ENCODE data around the gene UBXN1. TPM values are rescaled to one million over a fixed set of nuclear protein-coding genes. Genes with fewer than 3 reads are reported as not detected.
"Not testable (repeated sequence)": the region's sequence is repeated elsewhere in the genome, so short reads cannot be mapped to it uniquely, and the experiment has no call there.

The UBXN1 gene
- total RNA-seq, 1 experiment from 2014 or later: 100 TPM

DNA sequence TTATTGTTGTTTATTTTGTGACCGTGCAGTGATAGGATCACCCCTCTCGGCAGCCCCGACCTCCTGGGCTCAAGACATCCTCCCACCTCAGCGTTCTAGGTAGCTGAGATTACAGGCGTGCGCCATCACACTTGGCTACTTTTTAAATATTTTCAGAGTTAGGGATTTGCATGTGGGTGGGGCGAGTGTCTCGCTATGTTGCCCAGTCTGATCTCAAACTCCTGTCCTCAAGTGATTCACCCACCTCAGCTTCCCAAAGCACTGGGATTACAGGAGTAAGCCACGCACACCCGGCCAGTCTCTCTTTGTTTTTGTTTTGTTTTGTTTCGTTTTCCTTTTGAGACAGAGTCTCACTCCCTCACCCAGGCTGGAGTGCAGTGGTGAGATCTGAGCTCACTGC, 24.6 kb downstream of the UBXN1 start:
- in situ Hi-C loops (cut with HindIII; ENCODE audit: low pct_unique_long_range_greater_than_20kb, low sequenced_read_pairs): no loop called here
- DNase-seq (ENCODE audit: low read depth, low spot score): no peak

DNA sequence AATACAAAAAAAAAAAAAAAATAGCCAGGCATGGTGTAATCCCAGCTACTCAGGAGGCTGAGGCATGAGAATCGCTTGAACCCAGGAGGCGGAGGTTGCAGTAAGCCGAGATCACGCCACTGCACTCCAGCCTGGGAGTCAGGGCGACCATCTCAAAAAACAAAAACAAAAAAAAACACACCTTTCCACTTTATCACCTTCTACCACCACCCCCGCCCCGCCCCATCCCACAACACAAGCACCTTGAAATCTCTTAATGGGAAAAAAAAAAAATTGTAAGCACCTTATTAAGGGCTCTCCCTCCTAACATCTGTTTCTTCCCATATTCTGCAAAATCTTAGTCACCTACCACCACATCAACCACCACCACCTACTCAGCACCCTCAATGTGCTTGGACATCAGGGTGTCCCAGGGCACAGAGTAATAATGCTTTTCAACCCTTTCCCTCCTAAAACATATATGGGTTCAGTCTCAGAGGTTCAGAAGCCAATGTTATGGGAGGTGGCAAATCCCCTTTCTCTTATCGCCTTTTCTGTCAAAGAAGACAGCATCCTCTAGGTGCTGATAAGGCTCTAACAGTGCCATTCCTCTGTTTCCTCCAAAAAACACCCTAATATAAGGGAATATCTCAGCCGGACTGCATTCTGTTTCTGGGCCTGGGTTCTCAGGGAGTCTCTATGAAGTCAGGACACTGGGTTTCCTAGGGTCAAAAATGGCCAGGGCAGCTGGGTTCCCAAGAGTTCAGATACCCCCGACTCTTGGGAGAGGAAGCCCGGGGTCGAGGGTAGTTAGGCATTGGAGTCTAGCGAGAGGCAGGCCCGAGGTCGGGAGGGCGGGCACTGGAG, 26.5 kb downstream of the UBXN1 start:
- DNase-seq (ENCODE audit: low read depth, low spot score): no peak
- in situ Hi-C loops (cut with HindIII; ENCODE audit: low pct_unique_long_range_greater_than_20kb, low sequenced_read_pairs): no loop called here

- DNase-seq (ENCODE audit: low read depth, low spot score); in situ Hi-C loops (cut with HindIII; ENCODE audit: low pct_unique_long_range_greater_than_20kb, low sequenced_read_pairs): not testable (repeated sequence)
These were observed 28.6 kb downstream of the UBXN1 start for GRCh38 chr11:62650283-62650682.

DNA sequence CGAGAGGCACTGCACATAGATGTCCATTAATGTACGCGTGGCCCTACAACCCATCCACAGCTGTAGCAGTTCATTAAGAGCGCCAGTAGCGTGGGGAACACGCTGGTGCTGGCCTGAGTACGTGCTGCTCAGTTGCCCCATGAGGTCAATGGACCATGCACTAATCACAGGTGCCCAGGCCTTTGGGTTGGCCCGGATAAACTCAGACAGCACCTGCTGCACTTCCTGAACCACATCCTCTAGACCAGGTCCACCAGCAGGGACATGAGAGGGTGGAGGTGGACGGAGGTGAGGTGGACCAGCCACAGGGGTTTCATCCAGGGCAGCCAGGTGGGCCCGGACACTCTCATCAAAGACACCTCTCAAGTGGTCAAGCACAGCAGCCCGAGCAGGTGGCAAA, 29.4 kb downstream of the UBXN1 start:
- DNase-seq (ENCODE audit: low read depth, low spot score): no peak
- in situ Hi-C loops (cut with HindIII; ENCODE audit: low pct_unique_long_range_greater_than_20kb, low sequenced_read_pairs): no loop called here

- in situ Hi-C loops (cut with HindIII; ENCODE audit: low pct_unique_long_range_greater_than_20kb, low sequenced_read_pairs): no loop called here
- no peak for DNase-seq (ENCODE audit: low read depth, low spot score)
These were observed 29.9 kb downstream of the UBXN1 start for GRCh38 chr11:62648967-62649364.

GRCh38 chr11:62648185-62648966, 30.5 kb downstream of the UBXN1 start:
- in situ Hi-C loops (cut with HindIII; ENCODE audit: low pct_unique_long_range_greater_than_20kb, low sequenced_read_pairs): no loop called here

GRCh38 chr11:62647609-62648005, 31.3 kb downstream of the UBXN1 start:
- in situ Hi-C loops (cut with HindIII; ENCODE audit: low pct_unique_long_range_greater_than_20kb, low sequenced_read_pairs): no loop called here
- no peak for DNase-seq (ENCODE audit: low read depth, low spot score)

More at GRCh38 chr11:62648185-62648966, 30.5 kb downstream of the UBXN1 start:
- DNase-seq (ENCODE audit: low read depth, low spot score): no peak

GRCh38 chr11:62646825-62647608, 31.9 kb downstream of the UBXN1 start:
- no peak for DNase-seq (ENCODE audit: low read depth, low spot score)
- in situ Hi-C loops (cut with HindIII; ENCODE audit: low pct_unique_long_range_greater_than_20kb, low sequenced_read_pairs): no loop called here

DNA sequence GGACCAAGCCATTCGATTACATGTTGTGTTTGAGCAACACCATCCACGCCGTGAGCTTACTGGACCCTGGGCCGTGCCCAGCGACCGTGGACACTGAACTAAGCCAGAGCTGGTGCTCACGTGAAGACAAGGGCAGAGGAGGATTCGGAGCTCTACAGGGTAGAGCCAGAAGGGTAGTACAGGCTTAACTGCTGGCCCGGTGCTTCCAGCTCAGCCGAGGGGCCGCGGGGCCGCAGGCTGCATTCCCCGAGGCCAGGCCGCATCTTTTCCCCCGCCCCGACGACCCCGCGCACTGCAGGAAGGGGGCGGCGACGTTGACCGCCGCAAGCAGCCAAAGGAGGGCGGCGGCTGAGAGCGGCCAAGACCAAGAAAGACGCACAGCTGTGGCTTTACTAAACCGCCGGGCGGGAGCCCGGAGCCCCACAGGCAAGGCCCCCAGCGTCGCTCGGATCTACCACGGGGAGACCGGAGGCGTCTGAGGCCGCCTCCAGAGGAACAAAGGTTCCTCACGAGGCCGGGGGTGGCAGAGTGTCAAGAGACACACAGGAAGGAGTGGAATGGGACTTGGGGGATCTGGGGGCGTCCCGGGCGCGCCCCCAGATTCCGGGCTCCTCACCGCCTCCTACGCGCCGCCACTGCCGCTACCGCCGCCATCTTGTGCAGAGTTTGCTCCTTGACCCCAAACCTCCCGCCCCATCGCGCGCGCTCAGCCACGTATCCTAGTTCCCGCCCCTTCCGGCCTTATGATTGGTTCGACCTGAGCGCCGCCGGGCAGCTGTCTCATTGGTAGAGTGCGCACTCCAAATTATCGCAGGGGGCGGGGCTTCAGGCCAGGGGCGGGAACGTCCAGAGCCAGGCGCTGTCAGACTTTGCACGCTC, 32.7 kb downstream of the UBXN1 start, which contains the start of gene GANAB:
Gene GANAB (minus strand): TSS at position 668 of the 879 bp plus-strand sequence. CDS start 14 bp downstream, at position 654.
- in situ Hi-C loops (cut with HindIII; ENCODE audit: low pct_unique_long_range_greater_than_20kb, low sequenced_read_pairs): no loop called here
- peak; percentile 96 for DNase-seq (ENCODE audit: low read depth, low spot score)

DNA sequence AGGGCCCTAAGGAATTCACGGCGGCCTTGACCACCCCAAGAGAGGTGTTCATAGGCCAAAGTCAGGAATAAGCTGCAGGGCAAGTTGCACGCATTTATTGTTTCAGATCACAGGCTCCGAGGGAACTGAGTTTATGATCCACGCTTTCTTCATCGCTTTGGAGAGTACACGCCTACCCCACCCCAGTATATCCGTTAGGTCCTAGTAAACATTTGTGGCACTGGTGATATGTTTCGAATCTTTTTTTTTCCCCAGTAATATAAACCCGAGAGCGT, 33.3 kb downstream of the UBXN1 start:
- in situ Hi-C loops (cut with HindIII; ENCODE audit: low pct_unique_long_range_greater_than_20kb, low sequenced_read_pairs): no loop called here
- no peak for DNase-seq (ENCODE audit: low read depth, low spot score)

DNA sequence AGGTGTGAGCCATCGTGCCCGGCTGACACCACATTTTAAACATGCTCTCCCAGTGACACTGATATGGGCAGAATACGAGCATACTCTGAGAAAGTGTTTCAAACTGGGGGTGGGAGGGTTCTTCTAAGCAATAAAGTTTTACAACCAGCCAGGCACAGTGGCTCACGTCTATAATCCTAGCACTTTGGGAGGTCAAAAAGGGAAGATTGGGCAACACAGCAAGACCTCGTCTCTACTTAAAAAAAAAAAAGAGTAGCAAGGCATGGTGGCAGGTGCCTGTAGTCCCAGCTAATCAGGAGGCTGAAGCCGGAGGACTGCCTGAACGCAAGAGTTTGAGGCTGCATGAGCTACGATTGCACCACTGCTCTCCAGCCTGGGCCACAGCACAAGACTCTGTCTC, 34.7 kb downstream of the UBXN1 start:
- in situ Hi-C loops (cut with HindIII; ENCODE audit: low pct_unique_long_range_greater_than_20kb, low sequenced_read_pairs): no loop called here

DNA sequence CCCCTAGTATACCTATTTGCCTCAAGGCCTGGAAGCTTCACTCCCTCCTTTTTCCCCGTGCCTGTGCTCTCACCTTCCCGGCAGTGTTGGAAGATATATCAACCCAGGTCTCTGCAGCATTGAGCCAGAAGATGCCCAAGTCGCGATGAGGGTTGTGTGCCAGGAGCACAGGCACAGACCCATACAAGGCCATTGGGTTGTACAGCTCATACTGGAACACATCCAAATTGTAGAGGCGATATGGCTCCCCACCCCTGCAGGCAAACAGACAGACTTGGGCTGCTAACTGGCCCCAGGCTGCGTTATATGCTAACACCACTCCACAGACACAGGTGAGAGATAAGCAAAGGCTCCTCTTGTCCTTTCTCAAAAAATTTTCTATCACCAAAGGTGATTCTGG, 46.4 kb downstream of the UBXN1 start:
- in situ Hi-C loops (cut with HindIII; ENCODE audit: low pct_unique_long_range_greater_than_20kb, low sequenced_read_pairs): no loop called here
- no peak for DNase-seq (ENCODE audit: low read depth, low spot score)

More for the DNA sequence above, 34.7 kb downstream of the UBXN1 start:
- DNase-seq (ENCODE audit: low read depth, low spot score): no peak

DNA sequence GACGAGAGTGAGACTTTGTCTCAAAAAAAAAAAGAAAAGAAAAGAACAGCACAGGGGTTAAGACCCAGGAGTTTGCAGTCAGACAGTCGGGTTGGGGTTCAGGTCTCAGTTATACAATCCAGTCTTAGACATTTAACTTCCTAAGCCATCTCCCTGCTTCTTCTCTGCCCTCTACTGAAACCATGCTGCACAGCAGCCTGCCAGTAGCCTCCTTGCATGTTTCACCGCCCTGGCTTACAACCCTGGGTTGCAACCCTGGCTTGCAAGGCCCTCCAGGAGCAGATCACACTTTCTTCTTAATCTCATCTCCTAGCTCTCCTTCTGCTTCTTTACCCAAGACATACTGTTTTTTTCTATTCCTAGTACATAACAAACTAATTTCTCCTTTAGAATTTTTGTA, 51.2 kb downstream of the UBXN1 start:
- DNase-seq (ENCODE audit: low read depth, low spot score): peak; percentile 18
- in situ Hi-C loops (cut with HindIII; ENCODE audit: low pct_unique_long_range_greater_than_20kb, low sequenced_read_pairs): no loop called here

Small RNAs within 50 kb of the gene (small RNA-seq; reads per million reads assigned to genes)
- 0 reads per million in 2 experiments for gene SNORA57

Other genes starting within 250 kb of the UBXN1 start
- gene AHNAK, start 132.3 kb downstream of the UBXN1 start, total RNA-seq (2014; rRNA removed; shearing (Covaris generic)): 11.3 and 14.3 TPM in 2 replicates
- 1,631 and 1,643 TPM in 2 replicates for gene EEF1G, start 105.2 kb downstream of the UBXN1 start, total RNA-seq (2014; rRNA removed; shearing (Covaris generic))
- gene TUT1, start 87.5 kb downstream of the UBXN1 start, total RNA-seq (2014; rRNA removed; shearing (Covaris generic)): 6.0 and 7.3 TPM in 2 replicates
- 55.4 and 56.3 TPM in 2 replicates for gene MTA2, start 77.2 kb downstream of the UBXN1 start, total RNA-seq (2014; rRNA removed; shearing (Covaris generic))
- gene EML3, start 66.3 kb downstream of the UBXN1 start, total RNA-seq (2014; rRNA removed; shearing (Covaris generic)): 9.1 and 9.7 TPM in 2 replicates
- gene ROM1, start 65.8 kb downstream of the UBXN1 start, total RNA-seq (2014; rRNA removed; shearing (Covaris generic)): 0.79 and 1.2 TPM in 2 replicates
- gene B3GAT3, start 57.1 kb downstream of the UBXN1 start, total RNA-seq (2014; rRNA removed; shearing (Covaris generic)): 66.7 and 70.2 TPM in 2 replicates
- gene GANAB, start 32.5 kb downstream of the UBXN1 start, total RNA-seq (2014; rRNA removed; shearing (Covaris generic)): 141 and 170 TPM in 2 replicates
- gene INTS5, start 25.8 kb downstream of the UBXN1 start, total RNA-seq (2014; rRNA removed; shearing (Covaris generic)): 11.8 and 14.1 TPM in 2 replicates
- gene C11orf98, start 13.9 kb downstream of the UBXN1 start, total RNA-seq (2014; rRNA removed; shearing (Covaris generic)): 48.5 and 73.7 TPM in 2 replicates
- gene CSKMT, start 13.8 kb downstream of the UBXN1 start, total RNA-seq (2014; rRNA removed; shearing (Covaris generic)): 4.5 and 6.5 TPM in 2 replicates
- gene UQCC3, start 7.4 kb downstream of the UBXN1 start, total RNA-seq (2014; rRNA removed; shearing (Covaris generic)): 10.2 and 10.3 TPM in 2 replicates
- 3.6 and 3.9 TPM in 2 replicates for gene LBHD1, start 6.8 kb downstream of the UBXN1 start, total RNA-seq (2014; rRNA removed; shearing (Covaris generic))
- gene LRRN4CL, start 10.5 kb upstream of the UBXN1 start, total RNA-seq (2014; rRNA removed; shearing (Covaris generic)): 1.1 and 1.3 TPM in 2 replicates
- gene BSCL2, start 28.4 kb upstream of the UBXN1 start, total RNA-seq (2014; rRNA removed; shearing (Covaris generic)): 90.7 and 98.1 TPM in 2 replicates
- gene GNG3, start 28.6 kb upstream of the UBXN1 start, total RNA-seq (2014; rRNA removed; shearing (Covaris generic)): not detected in 2 replicates
- 4.1 and 5.1 TPM in 2 replicates for gene HNRNPUL2, start 48.4 kb upstream of the UBXN1 start, total RNA-seq (2014; rRNA removed; shearing (Covaris generic))
- 25.0 and 25.4 TPM in 2 replicates for gene TTC9C, start 49.4 kb upstream of the UBXN1 start, total RNA-seq (2014; rRNA removed; shearing (Covaris generic))
- gene ZBTB3, start 75.1 kb upstream of the UBXN1 start, total RNA-seq (2014; rRNA removed; shearing (Covaris generic)): 5.0 and 5.2 TPM in 2 replicates
- 85.8 and 95.1 TPM in 2 replicates for gene POLR2G, start 82.5 kb upstream of the UBXN1 start, total RNA-seq (2014; rRNA removed; shearing (Covaris generic))
- gene TAF6L, start 92.3 kb upstream of the UBXN1 start, total RNA-seq (2014; rRNA removed; shearing (Covaris generic)): 19.7 and 22.6 TPM in 2 replicates
- 83.6 and 95.0 TPM in 2 replicates for gene TMEM179B, start 108.3 kb upstream of the UBXN1 start, total RNA-seq (2014; rRNA removed; shearing (Covaris generic))
- 23.6 and 23.9 TPM in 2 replicates for gene TMEM223, start 112.9 kb upstream of the UBXN1 start, total RNA-seq (2014; rRNA removed; shearing (Covaris generic))
- 11.4 and 16.3 TPM in 2 replicates for gene NXF1, start 126.4 kb upstream of the UBXN1 start, total RNA-seq (2014; rRNA removed; shearing (Covaris generic))
- 16.1 and 18.1 TPM in 2 replicates for gene STX5, start 153.0 kb upstream of the UBXN1 start, total RNA-seq (2014; rRNA removed; shearing (Covaris generic))
- gene TEX54, start 153.8 kb upstream of the UBXN1 start, total RNA-seq (2014; rRNA removed; shearing (Covaris generic)): not detected in 2 replicates
- 61.2 and 61.4 TPM in 2 replicates for gene WDR74, start 160.5 kb upstream of the UBXN1 start, total RNA-seq (2014; rRNA removed; shearing (Covaris generic))
- 734 and 765 TPM in 2 replicates for gene SLC3A2, start 201.8 kb upstream of the UBXN1 start, total RNA-seq (2014; rRNA removed; shearing (Covaris generic))
- 0.16 and 0.18 TPM in 2 replicates for gene CHRM1, start 242.3 kb upstream of the UBXN1 start, total RNA-seq (2014; rRNA removed; shearing (Covaris generic))

All from SK-MEL-5 (cell line).